Endothelial cell of umbilical vein (primary cell): Measurements from ENCODE around the gene OR10H3. TPM values are rescaled to one million over a fixed set of nuclear protein-coding genes. Genes with fewer than 3 reads are reported as not detected.

Experiments used
- BruUV-seq: library from RNA; stranded (reverse); fragments of 400-500 nt; replicated peaks from 2 replicates; lab custom pipeline; 2021; lab: Mats Ljungman, UMichigan
- CTCF ChIA-PET: fragments of 300-600, 350-600 bp; sonication (Branson Sonifier 250); formaldehyde crosslinking; loops from one replicate; lab custom pipeline; 2021; ENCODE audit warnings: antibody characterized with exemption, inconsistent platforms; lab: Charles Lee
- POLR2A ChIA-PET: fragments of 300-600, 350-600 bp; sonication (Branson Sonifier 250); formaldehyde crosslinking; loops from one replicate; lab custom pipeline; 2021; ENCODE audit warnings: antibody characterized with exemption, inconsistent platforms; lab: Charles Lee
- DNase-seq: peaks from one replicate; pipeline ENCODE4 v3.0.0-alpha.2; 2011; ENCODE audit warnings: low read depth, low spot score
- FAIRE-seq: peaks from 2 replicates; lab custom pipeline; 2011; peaks lifted over from hg19 to GRCh38; lab: Jason Lieb, UNC
- H2AFZ ChIP-seq: 2 replicates; pipeline ENCODE4 v1.6.0; 2012; ENCODE audit warnings: low read depth, low read length, control low read depth, inconsistent platforms
- H3K27ac ChIP-seq: 2 replicates; pipeline ENCODE4 v1.5.1; 2011; ENCODE audit warnings: low read depth, mild to moderate bottlenecking, control low read depth, low read length, moderate library complexity; ENCODE audit not compliant: insufficient read depth
- H3K27me3 ChIP-seq, 2 experiments: 2 replicates each; pipeline versions ENCODE4 v1.6.0 to v1.6.1; 2011; ENCODE audit warnings: low read length in 2 of 2, mixed read lengths in 1 of 2; ENCODE audit not compliant: control insufficient read depth in 2 of 2, insufficient read depth in 2 of 2
- H3K36me3 ChIP-seq, 2 experiments: 2 replicates in 1 of 2; 3 replicates in 1 of 2; pipeline ENCODE4 v1.5.1; 2011; ENCODE audit warnings: low read length in 2 of 2, mild to moderate bottlenecking in 1 of 2, moderate library complexity in 1 of 2; ENCODE audit not compliant: control insufficient read depth in 2 of 2, insufficient read depth in 2 of 2; ENCODE audit errors: extremely low read depth in 1 of 2
- H3K4me1 ChIP-seq: 3 replicates; pipeline ENCODE4 v1.5.1; 2011; ENCODE audit warnings: mild to moderate bottlenecking, low read length; ENCODE audit not compliant: control insufficient read depth, insufficient read depth; ENCODE audit errors: extremely low read depth
- H3K4me2 ChIP-seq: 2 replicates; pipeline ENCODE4 v1.6.1; 2011; ENCODE audit warnings: low read length, control low read depth, mixed read lengths; ENCODE audit not compliant: insufficient read depth
- H3K4me3 ChIP-seq, 3 experiments: fragments of 200-600 bp in 1 of 3; sonication (generic), shearing (Covaris generic) in 1 of 3; replicated peaks in 1 of 3; 2 replicates each; pipeline ENCODE4 v1.5.1; 2011 to 2016; ENCODE audit warnings: control low read depth in 3 of 3, low read length in 3 of 3, mild to moderate bottlenecking in 2 of 3, inconsistent platforms in 1 of 3, low read depth in 1 of 3, moderate library complexity in 1 of 3; ENCODE audit not compliant: insufficient read depth in 1 of 3
- H3K79me2 ChIP-seq: 2 replicates; pipeline ENCODE4 v1.6.0; 2012; ENCODE audit warnings: low read length, inconsistent platforms; ENCODE audit not compliant: control insufficient read depth, insufficient read depth
- H3K9ac ChIP-seq: replicated peaks from 2 replicates; pipeline ENCODE3; 2011; ENCODE audit warnings: low read length, control low read depth; ENCODE audit not compliant: insufficient read depth; ENCODE audit errors: extremely low read depth
- H3K9me1 ChIP-seq: replicated peaks from 3 replicates; pipeline ENCODE4 v1.6.0; 2011; ENCODE audit warnings: mild to moderate bottlenecking, low read length; ENCODE audit not compliant: control insufficient read depth, insufficient read depth; ENCODE audit errors: extremely low read depth
- H3K9me3 ChIP-seq: replicated peaks from 2 replicates; pipeline ENCODE4 v1.5.1; 2012; ENCODE audit warnings: low read length, inconsistent platforms; ENCODE audit not compliant: control insufficient read depth, insufficient read depth
- H4K20me1 ChIP-seq: replicated peaks from 2 replicates; pipeline ENCODE3; 2011; ENCODE audit warnings: mild to moderate bottlenecking, low read length; ENCODE audit not compliant: control insufficient read depth, insufficient read depth; ENCODE audit errors: extremely low read depth
- CTCF ChIP-seq, 2 donors: IDR thresholded peaks; 1 replicate in 1 of 2; 2 replicates in 1 of 2; pipeline ENCODE4 v1.5.1; 2011; ENCODE audit warnings: low read length in 2 of 2, mild to moderate bottlenecking in 2 of 2, moderate library complexity in 2 of 2, control low read depth in 1 of 2, inconsistent platforms in 1 of 2, low read depth in 1 of 2; ENCODE audit not compliant: insufficient read depth in 1 of 2; ENCODE audit errors: extremely low read depth in 1 of 2
- EZH2 ChIP-seq: IDR thresholded peaks from 2 replicates; pipeline ENCODE4 v1.6.1; 2012; ENCODE audit warnings: borderline replicate concordance, low read depth, mild to moderate bottlenecking, moderate library complexity, low read length, inconsistent platforms; ENCODE audit not compliant: severe bottlenecking
- FOS ChIP-seq: IDR thresholded peaks from 2 replicates; pipeline ENCODE4 v1.6.1; 2011; ENCODE audit warnings: mild to moderate bottlenecking, low read length, moderate library complexity, borderline replicate concordance; ENCODE audit not compliant: insufficient read depth
- GATA2 ChIP-seq: IDR thresholded peaks from 2 replicates; pipeline ENCODE4 v1.7.0; 2011; ENCODE audit warnings: low read depth, mild to moderate bottlenecking, moderate library complexity, mixed read lengths, low read length; ENCODE audit not compliant: insufficient read length, insufficient read depth
- MAX ChIP-seq: IDR thresholded peaks from 2 replicates; pipeline ENCODE4 v1.6.1; 2011; ENCODE audit not compliant: insufficient read depth, insufficient read length
- POLR2A ChIP-seq: IDR thresholded peaks from 2 replicates; pipeline ENCODE4 v1.6.1; 2012; ENCODE audit warnings: low read depth, mild to moderate bottlenecking, control low read depth, low read length
- POLR2AphosphoS5 ChIP-seq: IDR thresholded peaks from 2 replicates; pipeline ENCODE4 v1.6.1; 2012; ENCODE audit warnings: low read depth, mild to moderate bottlenecking, control low read depth, low read length, moderate library complexity; ENCODE audit not compliant: insufficient read depth
- dilution Hi-C: fragments of 300-500 bp; cut with MboI; formaldehyde crosslinking; loops from one replicate; pipeline ENCODE4 v1.15.0; 2019; ENCODE audit warnings: low sequenced_read_pairs; ENCODE audit not compliant: extremely low pct_ligation_motif_present
- intact Hi-C: fragments of 100-400 bp; cut with micrococcal nuclease; formaldehyde crosslinking; loops from one replicate; pipeline ENCODE4 v1.10.0; 2022
- polyA plus RNA-seq, 4 experiments: library from polyadenylated mRNA; depleted of rRNA in 3 of 4; stranded (reverse) in 3 of 4; unstranded in 1 of 4; fragments of >200 nt; gene quantifications; 2 replicates each; pipeline versions ENCODE4 v1.2.1 to v1.2.3, GENCODE V29; 2011 to 2012; ENCODE audit warnings: missing spikeins in 1 of 4
- total RNA-seq: library from RNA; stranded (reverse); gene quantifications from 2 replicates; pipeline ENCODE4 v1.2.3, GENCODE V29; 2021

OR10H3 gene
- total and polyA plus RNA-seq, 2 donors (not counting 3 experiments of a cell fraction or from before 2014, with no cell fraction given): not detected

- no peaks in the 10 kb centered on the region for H3K9me1 ChIP-seq
- H4K20me1 ChIP-seq: no peaks in the 10 kb centered on the region
- DNase-seq: no peak
- POLR2A ChIA-PET: no interaction called here
- H3K9ac ChIP-seq: no peak overlapping the region
- no peak overlapping the region for H2AFZ ChIP-seq
- no peak overlapping the region for H3K4me2 ChIP-seq
- CTCF ChIA-PET: no interaction called here
- H3K27me3 ChIP-seq: no peaks in the 10 kb centered on the region
- intact Hi-C loops: no loop called here
- no peak overlapping the region for H3K4me3 ChIP-seq
- TF ChIP-seq POLR2A: no peak
- TF ChIP-seq GATA2: no peak
- no peak for TF ChIP-seq MAX
- TF ChIP-seq CTCF (IDR thresholded peaks at IDR 0.05; ENCODE audit: extremely low read depth in 1 of 2, insufficient read depth in 1 of 2, low read depth in 1 of 2, low read length in 2 of 2): no peak
- no peak for TF ChIP-seq POLR2AphosphoS5
- no peak for TF ChIP-seq EZH2
- no peak for TF ChIP-seq FOS
- no peak overlapping the region for H3K27ac ChIP-seq
- no peaks in the 10 kb centered on the region for H3K4me1 ChIP-seq
- no peaks in the 10 kb centered on the region for H3K9me3 ChIP-seq
- H3K79me2 ChIP-seq: no peaks in the 10 kb centered on the region
- BruUV-seq: no TSS peak
- dilution Hi-C loops: no loop called here
- no peak for FAIRE-seq
- H3K36me3 ChIP-seq: no peaks in the 10 kb centered on the region
Observed at GRCh38 chr19:15748239-15748638, 10.5 kb downstream of the OR10H3 start.
